GM03348 (cell line): Measurements from ENCODE around the gene DOCK9.

Experiments used
- DNase-seq: peaks from one replicate; pipeline ENCODE4 v3.0.0; 2012; ENCODE audit warnings: low spot score

The DOCK9 gene

GRCh38 chr13:98998831-98999638, 21.2 kb upstream of the DOCK9 start:
- peak; percentile 32 for DNase-seq

- peak; percentile 42 for DNase-seq
Observed at GRCh38 chr13:98997738-98998641, 20.1 kb upstream of the DOCK9 start.

DNA sequence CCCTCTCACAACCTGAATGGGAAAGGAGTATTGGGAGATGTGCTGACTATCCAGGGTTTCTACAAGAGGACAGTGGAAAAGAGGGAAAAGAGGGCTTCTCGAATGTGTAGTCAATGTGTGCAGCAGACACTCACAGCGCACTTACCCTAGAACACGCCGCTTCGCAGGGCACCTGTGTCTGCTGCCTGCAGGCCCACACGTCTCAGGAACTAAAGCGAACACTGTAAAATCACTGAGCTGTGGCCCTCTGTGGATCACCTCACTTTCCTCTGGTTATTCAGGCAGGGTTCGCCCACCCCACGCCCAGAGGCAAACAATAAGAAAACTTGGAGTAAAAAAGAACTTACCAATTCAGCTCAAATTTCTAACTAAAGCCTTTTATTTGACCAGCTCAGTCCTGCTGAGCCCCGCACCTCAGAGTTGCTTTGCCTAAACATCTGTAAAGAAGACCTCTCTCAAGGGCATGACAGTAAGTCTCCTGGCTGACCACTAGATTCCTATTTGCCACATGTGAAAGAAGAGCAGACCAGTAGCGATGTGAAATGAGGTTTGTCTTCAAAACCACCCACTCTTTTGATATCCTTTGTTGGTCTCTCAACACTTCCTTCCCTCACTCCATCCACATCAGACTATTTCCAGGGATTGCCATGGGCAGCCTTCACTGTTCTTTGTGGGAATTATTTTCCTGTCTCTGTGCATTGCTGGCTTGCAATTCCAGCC, 19.3 kb upstream of the DOCK9 start:
- no peak for DNase-seq

GRCh38 chr13:98996046-98996445, 18.2 kb upstream of the DOCK9 start:
- no peak for DNase-seq

GRCh38 chr13:98994896-98995295, 17.0 kb upstream of the DOCK9 start:
- DNase-seq: no peak

- DNase-seq: no peak
Observed at GRCh38 chr13:98994080-98994479, 16.2 kb upstream of the DOCK9 start.

DNA sequence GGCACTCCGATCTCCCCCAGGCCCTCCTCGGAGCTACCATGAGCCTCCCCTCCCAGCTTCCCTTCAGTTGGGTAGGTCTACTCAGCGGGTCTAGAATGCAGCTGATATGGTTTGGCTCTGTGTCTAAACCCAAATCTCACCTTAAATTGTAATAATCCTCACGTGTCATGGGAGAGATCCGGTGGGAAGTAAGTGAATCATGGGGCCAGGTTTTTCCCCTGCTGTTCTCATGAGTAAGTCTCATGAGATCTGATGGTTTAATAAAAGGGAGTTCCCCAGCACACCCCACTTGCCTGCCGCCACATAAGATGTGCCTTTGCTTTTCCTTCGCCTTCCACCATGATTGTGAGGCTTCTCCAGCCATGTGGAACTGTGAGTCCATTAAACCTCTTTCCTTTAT, 14.5 kb upstream of the DOCK9 start:
- no peak for DNase-seq

GRCh38 chr13:98990701-98991100, 12.8 kb upstream of the DOCK9 start:
- DNase-seq: no peak

DNA sequence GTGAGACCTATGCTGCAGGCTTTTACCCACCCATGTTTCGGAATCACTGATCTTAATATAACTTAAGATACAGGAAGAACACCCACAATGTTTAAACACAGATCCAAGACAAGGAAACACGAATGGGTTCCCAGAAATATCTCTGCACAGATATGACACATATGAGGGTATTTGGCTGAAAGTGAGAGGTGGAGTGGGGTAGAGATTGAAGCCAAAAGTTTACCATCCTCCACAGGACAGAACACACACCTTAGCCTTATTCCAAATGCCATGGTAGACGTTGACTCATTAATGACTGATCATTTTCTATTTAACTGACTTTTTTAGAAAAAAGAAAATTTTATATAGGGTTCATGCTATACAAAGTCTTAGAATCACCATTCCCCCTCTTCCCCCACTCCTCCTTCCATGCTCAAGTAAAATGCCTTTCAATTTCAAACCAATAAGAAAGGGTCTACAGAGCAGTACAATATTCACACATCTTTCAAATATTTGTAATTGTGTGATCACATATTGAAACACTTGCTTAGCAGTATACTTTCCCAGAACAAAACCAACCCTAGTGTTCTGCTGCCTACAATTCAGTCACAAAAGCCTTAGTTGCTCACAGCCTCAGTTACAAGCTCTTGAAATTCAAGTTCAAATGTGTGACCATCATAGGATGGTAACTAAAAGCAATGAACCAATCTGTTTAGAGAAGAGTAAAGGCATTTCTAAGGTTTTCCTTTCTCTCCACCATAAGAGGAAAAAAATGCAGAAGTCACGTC, 11.8 kb upstream of the DOCK9 start:
- DNase-seq: no peak

DNA sequence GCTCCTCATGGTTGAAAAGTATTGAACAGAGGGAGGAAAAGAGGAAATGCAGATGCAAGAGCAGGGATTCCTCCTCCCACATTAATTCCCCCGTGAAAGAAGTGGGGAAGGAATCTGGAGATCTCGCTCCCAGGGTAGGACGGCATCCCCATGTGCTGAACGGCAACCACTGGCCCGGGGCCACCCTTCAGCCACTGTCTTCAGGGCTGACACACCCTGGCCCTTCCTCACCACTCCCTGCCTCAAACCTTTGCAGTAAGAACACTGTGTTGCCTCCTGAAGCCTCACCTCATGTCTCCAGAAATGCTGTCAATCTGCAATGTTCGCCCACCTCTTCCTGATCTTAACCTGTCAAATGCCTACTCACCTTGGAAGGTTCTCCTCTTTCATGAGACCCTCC, 10.9 kb upstream of the DOCK9 start:
- DNase-seq: no peak

- DNase-seq: no peak
Observed at GRCh38 chr13:98988277-98988676, 10.4 kb upstream of the DOCK9 start.

DNA sequence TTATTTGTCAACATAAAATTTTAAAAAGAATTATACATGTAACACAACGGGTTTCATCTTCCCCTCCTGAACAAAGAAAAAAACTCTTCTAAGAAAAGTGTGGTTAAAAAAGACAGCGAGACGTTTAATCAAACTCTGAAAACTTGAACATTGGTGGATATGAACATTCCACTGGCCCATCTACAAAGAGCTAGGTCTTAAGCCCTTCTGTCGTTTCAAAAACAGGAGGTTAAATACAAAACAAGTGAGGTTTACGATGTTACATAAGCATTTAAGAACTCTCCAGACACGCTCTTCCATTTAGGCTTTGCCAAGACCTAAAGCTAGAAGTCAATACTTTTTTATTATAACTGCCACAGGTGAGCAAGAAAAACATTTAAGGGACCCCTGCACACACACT, 9.4 kb upstream of the DOCK9 start:
- no peak for DNase-seq

- DNase-seq: no peak
Observed at GRCh38 chr13:98986226-98986846, 8.5 kb upstream of the DOCK9 start.

DNA sequence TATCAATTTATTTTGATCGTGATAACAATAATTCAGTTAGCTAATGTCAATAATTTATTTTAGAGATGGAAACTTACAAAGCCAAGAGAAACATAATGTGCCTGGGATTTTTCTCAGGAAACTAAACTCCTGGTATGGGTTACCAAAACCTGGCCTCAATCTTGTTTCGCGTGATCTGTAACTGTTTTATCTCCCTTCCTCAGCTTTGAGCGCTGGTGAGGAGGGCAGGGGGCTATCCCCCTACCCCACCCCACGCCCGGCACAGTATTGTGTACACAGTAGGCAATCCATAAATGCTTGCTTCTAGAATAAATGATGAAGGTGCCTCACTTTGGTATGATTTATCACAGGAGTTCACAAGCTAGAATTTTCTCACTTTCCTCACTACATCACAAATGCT, 7.7 kb upstream of the DOCK9 start:
- no peak for DNase-seq

GRCh38 chr13:98984983-98985382, 7.1 kb upstream of the DOCK9 start:
- no peak for DNase-seq

- no peak for DNase-seq
Observed at GRCh38 chr13:98984118-98984517, 6.3 kb upstream of the DOCK9 start.

- DNase-seq: no peak
Observed at GRCh38 chr13:98983182-98983581, 5.3 kb upstream of the DOCK9 start.

GRCh38 chr13:98981369-98982080, 3.7 kb upstream of the DOCK9 start:
- DNase-seq: no peak

- no peak for DNase-seq
Observed at GRCh38 chr13:98979012-98979660, 1.3 kb upstream of the DOCK9 start.

DNA sequence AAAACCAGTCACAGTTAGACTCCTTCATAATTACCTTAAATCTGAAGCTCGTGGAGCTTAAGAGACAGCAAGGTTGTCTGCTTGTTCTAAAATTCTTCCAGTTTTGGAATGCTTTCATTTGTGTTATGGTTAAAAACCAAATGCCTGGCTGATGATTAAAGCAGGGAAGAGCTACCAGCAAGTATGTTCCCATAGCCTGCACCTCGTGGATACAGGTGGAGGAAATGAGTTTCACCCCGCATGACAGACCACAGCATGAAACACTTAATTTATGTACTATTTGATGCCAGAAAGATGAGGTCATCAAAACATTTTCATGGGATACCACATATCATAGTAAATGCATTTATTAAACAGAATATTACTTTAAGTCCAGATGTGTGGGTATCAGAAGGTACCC, 416 bp upstream of the DOCK9 start:
- DNase-seq: peak; percentile 67
